Mucosa of descending colon (tissue), 3 donors: ENCODE measurements around the gene C20orf144. TPM values are rescaled to one million over a fixed set of nuclear protein-coding genes. Genes with fewer than 3 reads are reported as not detected.
"Not testable (repeated sequence)": the region's sequence is repeated elsewhere in the genome, so short reads cannot be mapped to it uniquely, and the experiment has no call there.

Experiments used
- ATAC-seq: fragments of 200-7000 bp; cut with Tn5 transposase; one replicate; pipeline ENCODE4 v1.9.1; 2020; ENCODE audit warnings: mild to moderate bottlenecking, moderate library complexity
- DNase-seq, 3 donors: peaks; one replicate each; pipeline ENCODE4 v3.0.0-alpha.2; 2020
- H3K36me3 ChIP-seq: fragments of 200-600 bp; one replicate; pipeline ENCODE4 v1.8.0; 2021; ENCODE audit warnings: low read depth, mild to moderate bottlenecking
- H3K4me1 ChIP-seq: fragments of 200-600 bp; one replicate; pipeline ENCODE4 v1.8.0; 2021; ENCODE audit warnings: low read depth, mild to moderate bottlenecking
- H3K4me3 ChIP-seq: fragments of 200-600 bp; one replicate; pipeline ENCODE4 v1.8.0; 2021; ENCODE audit warnings: mild to moderate bottlenecking
- H3K9me3 ChIP-seq: fragments of 200-600 bp; one replicate; pipeline ENCODE4 v1.8.0; 2021; ENCODE audit warnings: mild to moderate bottlenecking
- CTCF ChIP-seq: fragments of 200-600 bp; IDR thresholded peaks from one replicate; pipeline ENCODE4 v1.8.0; 2022; ENCODE audit warnings: antibody characterized with exemption, mild to moderate bottlenecking
- intact Hi-C, 2 donors: fragments of 100-400 bp; cut with DNase I in 1 of 2; cut with micrococcal nuclease in 1 of 2; formaldehyde crosslinking; loops; one replicate each; pipeline versions ENCODE4 v1.11.0 to v1.11.1; 2022; cut with DNase I, micrococcal nuclease
- total RNA-seq, 3 donors: library from RNA; stranded (reverse); fragmentation: NEBNext Ultra II Directional in 2 of 3; extraction: Animal tissue kit (Norgen Biotek cat#: 25700) in 2 of 3; gene quantifications; one replicate each; pipeline versions ENCODE4 v1.2.1 to v1.2.4, GENCODE V29; 2021 to 2023
- donor health status: DM: no; HTN: no; CAD: no; lungs with moderate emphysema.
- donor health status: DM: no; HTN: no; CAD: no.
- donor health status: DM: no; HTN: yes; CAD: no.

The C20orf144 gene
- total RNA-seq, 3 donors from 2014 or later = 0.24 TPM; not detected in 2

- Histone ChIP-seq H3K36me3 (no peaks in the 10 kb centered on the region), H3K4me3 (no peak overlapping the region), H3K4me1 (no peaks in the 10 kb centered on the region), H3K9me3 (no peaks in the 10 kb centered on the region)
- DNase-seq (no peak), ATAC-seq (no peak)
- intact Hi-C loops = no loop called here
- TF ChIP-seq CTCF = no peak
Measured at GRCh38 chr20:33636776-33637175, 25.4 kb upstream of the C20orf144 start.

- intact Hi-C loops = no loop called here
- H3K4me1 ChIP-seq = no peaks in the 10 kb centered on the region
- no peak for DNase-seq
- no peak for TF ChIP-seq CTCF
- no peak for ATAC-seq
- H3K4me3 ChIP-seq = no peak overlapping the region
- peaks cover 5% of the 10 kb centered on the region for H3K36me3 ChIP-seq
- no peaks in the 10 kb centered on the region for H3K9me3 ChIP-seq
Measured at GRCh38 chr20:33640287-33640686, 21.8 kb upstream of the C20orf144 start.

- ATAC-seq = no peak
- no peaks in the 10 kb centered on the region for H3K9me3 ChIP-seq
- TF ChIP-seq CTCF = no peak
- DNase-seq = no peak
- intact Hi-C loops = no loop called here
- no peak overlapping the region for H3K4me3 ChIP-seq
- H3K4me1 ChIP-seq = peaks cover 9% of the 10 kb centered on the region
- H3K36me3 ChIP-seq = peaks cover 5% of the 10 kb centered on the region
Measured at GRCh38 chr20:33644313-33645071, 17.6 kb upstream of the C20orf144 start.

DNA sequence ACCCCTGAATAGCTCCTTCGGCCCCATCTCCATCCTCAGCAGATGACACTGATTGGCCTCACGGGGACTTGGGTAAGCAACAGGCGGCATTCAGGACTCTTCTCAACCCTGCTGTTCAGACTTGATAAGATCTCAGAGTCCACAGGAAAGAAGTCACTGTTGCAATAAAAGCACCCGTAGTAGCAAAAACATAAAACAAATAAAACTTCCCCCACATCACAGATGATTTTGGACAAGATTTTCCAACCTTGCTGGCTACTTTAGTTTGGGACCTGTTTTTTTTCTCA lies 17.1 kb upstream of the C20orf144 start:
- Histone ChIP-seq H3K4me1 (peaks cover 11% of the 10 kb centered on the region), H3K4me3 (no peak overlapping the region), H3K36me3 (peaks cover 5% of the 10 kb centered on the region), H3K9me3 (no peaks in the 10 kb centered on the region)
- no peak for TF ChIP-seq CTCF
- no peak for DNase-seq
- ATAC-seq = no peak
- intact Hi-C loops = no loop called here

- no peak for TF ChIP-seq CTCF
- Histone ChIP-seq H3K9me3 (no peaks in the 10 kb centered on the region), H3K4me3 (no peak overlapping the region), H3K4me1 (peaks cover 11% of the 10 kb centered on the region), H3K36me3 (peaks cover 5% of the 10 kb centered on the region)
- ATAC-seq (no peak), DNase-seq (no peak)
- intact Hi-C loops = no loop called here
Measured at GRCh38 chr20:33645396-33645795, 16.7 kb upstream of the C20orf144 start.

DNA sequence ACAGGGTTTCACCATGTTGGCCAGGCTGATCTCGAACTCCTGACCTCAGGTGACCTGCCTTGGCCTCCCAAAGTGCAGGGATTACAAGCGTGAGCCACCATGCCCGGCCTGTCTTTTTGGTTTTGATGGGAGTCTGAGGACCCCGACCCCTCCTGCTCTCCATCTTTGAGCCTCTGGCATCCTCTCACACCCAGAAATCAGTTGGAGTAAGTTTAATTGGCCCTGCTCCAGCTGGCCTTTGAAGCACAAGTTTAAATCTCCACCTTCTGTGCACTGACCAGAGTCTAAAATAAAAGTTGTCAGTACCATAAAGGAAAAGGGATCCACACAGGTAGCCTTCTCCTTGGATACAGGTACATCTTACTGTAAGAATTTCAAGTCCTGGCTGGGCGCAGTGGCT lies 15.9 kb upstream of the C20orf144 start:
- Histone ChIP-seq H3K9me3 (no peaks in the 10 kb centered on the region), H3K36me3 (peaks cover 5% of the 10 kb centered on the region), H3K4me1 (peaks cover 16% of the 10 kb centered on the region), H3K4me3 (no peak overlapping the region)
- no peak for TF ChIP-seq CTCF
- intact Hi-C loops = no loop called here
- DNase-seq (no peak), ATAC-seq (no peak)

DNA sequence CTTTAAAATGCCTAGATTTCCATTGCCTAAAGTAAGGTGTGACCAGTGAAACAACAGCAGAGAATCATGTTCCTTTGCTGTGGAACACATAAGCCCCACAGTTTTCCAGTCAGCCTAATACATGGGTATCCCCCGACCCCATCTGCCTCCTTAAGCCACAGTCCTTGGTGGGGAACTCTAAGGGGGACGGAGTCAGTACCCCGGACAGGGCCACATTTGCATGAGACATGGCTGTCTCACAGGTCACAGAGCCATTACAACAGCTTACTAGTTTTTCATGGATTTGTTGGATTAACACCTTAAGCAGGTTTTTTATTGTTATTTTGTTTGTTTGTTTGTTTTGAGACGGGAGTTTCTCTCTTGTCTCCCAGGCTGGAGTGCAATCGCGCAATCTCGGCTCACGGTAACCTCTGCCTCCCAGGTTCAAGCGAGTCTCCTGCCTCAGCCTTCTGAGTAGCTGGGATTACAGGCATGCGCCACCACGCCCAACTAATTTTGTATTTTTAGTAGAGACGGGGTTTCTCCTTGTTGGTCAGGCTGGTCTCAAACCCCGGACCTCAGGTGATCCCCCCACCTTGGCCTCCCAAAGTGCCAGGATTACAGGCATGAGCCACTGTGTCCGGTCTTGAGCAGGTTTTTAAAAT lies 15.0 kb upstream of the C20orf144 start:
- H3K4me3 ChIP-seq = not testable (repeated sequence)

More for the DNA sequence above, 15.0 kb upstream of the C20orf144 start:
- H3K9me3 ChIP-seq, H3K36me3 ChIP-seq, intact Hi-C loops, ATAC-seq, DNase-seq: not testable (repeated sequence)
- H3K4me1 ChIP-seq = peaks cover 24% of the 10 kb centered on the region
